ENCODE measurements around the gene KIAA0040.

- no peak for TF ChIP-seq RARB (CRISPR knock-in tag; IDR thresholded peaks at IDR 0.05)
- no peak for TF ChIP-seq TSHZ2 (CRISPR knock-in tag; IDR thresholded peaks at IDR 0.05)
- no peak for TF ChIP-seq POU6F1 (CRISPR knock-in tag; IDR thresholded peaks at IDR 0.05; ENCODE audit: borderline replicate concordance, low read depth)
These were observed 16.4 kb upstream of the KIAA0040 start for GRCh38 chr1:175208773-175209492.
